ENCODE results near the gene KRTAP10-7.
A peak's percentile ranks its signal among the peaks of the same experiment; 100 is the strongest.

The KRTAP10-7 gene

DNA sequence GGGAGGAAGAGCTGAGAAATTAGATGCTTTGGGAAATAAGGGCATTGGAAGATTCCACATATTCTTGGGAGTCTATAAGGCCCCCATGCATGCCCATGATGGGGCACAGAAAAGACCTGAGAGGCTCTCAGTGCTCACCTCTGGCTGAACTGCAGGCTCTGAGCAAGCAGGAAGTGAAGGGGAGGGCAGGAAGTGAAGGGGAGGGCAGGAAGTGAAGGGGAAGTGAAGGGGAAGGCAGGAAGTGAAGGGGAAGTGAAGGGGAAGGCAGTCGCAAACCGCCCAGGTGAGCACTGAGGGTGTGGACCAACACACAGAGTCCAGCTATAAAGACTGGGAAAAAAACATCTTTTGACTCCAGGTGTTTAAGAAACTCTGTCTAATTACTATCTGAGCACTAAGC, 30.0 kb downstream of the KRTAP10-7 start:
- Histone ChIP-seq H3K9me3 (ENCODE audit: insufficient read depth, low read length) (no peaks in the 10 kb centered on the region), H3K27ac (ENCODE audit: low read depth, low read length) (no peak overlapping the region), H3K79me2 (ENCODE audit: insufficient read depth, low read length) (no peaks in the 10 kb centered on the region), H3K36me3 (ENCODE audit: low read length) (no peaks in the 10 kb centered on the region), H3F3A (ENCODE audit: insufficient read depth) (no peaks in the 10 kb centered on the region), H2AFZ (ENCODE audit: low read depth, low read length, severe bottlenecking) (peak overlapping the region; percentile 68), H3K4me2 (ENCODE audit: low read depth, low read length, poor library complexity, severe bottlenecking) (no peak overlapping the region), H4K20me1 (ENCODE audit: low read depth, low read length) (no peaks in the 10 kb centered on the region), H3K4me3 (ENCODE audit: insufficient read depth, low read length, poor library complexity, severe bottlenecking) (no peak overlapping the region), H3K9ac (ENCODE audit: low read length) (no peak overlapping the region), H3K9me2 (replicated peaks; ENCODE audit: insufficient read depth, low read length) (no peaks in the 10 kb centered on the region), H3K27me3 (ENCODE audit: low read length) (no peaks in the 10 kb centered on the region)
- no peak for TF ChIP-seq CTCF (IDR thresholded peaks at IDR 0.05; ENCODE audit: insufficient read depth, low read length, poor library complexity, severe bottlenecking)

DNA sequence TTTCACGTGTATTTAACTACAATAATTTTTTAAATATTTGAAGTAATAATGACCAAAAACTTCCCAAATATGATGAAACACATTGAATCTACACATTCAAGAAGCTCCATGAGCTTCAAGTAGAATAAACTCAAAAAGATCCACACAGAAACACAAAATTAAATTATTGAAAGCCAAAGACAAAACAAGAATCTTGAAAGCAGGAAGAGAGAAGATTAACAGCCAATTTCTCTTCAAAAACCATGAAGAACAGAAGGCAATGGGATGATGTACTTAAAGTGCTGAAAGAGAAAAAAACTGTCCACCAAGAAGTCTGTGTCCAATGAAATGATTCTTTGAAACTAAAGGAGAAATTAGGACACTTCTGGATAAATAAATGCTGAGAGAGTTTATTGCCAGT, 31.7 kb downstream of the KRTAP10-7 start:
- Histone ChIP-seq H3K9me3 (ENCODE audit: insufficient read depth, low read length) (no peaks in the 10 kb centered on the region), H3F3A (ENCODE audit: insufficient read depth) (no peaks in the 10 kb centered on the region), H3K27me3 (ENCODE audit: low read length) (no peaks in the 10 kb centered on the region), H3K79me2 (ENCODE audit: insufficient read depth, low read length) (no peaks in the 10 kb centered on the region), H4K20me1 (ENCODE audit: low read depth, low read length) (no peaks in the 10 kb centered on the region), H3K27ac (ENCODE audit: low read depth, low read length) (no peak overlapping the region), H3K9me2 (replicated peaks; ENCODE audit: insufficient read depth, low read length) (no peaks in the 10 kb centered on the region), H3K9ac (ENCODE audit: low read length) (no peak overlapping the region), H3K36me3 (ENCODE audit: low read length) (no peaks in the 10 kb centered on the region), H3K4me3 (ENCODE audit: insufficient read depth, low read length, poor library complexity, severe bottlenecking) (no peak overlapping the region), H2AFZ (ENCODE audit: low read depth, low read length, severe bottlenecking) (no peak overlapping the region), H3K4me2 (ENCODE audit: low read depth, low read length, poor library complexity, severe bottlenecking) (no peak overlapping the region)
- TF ChIP-seq EZH2phosphoT487 (conservative IDR thresholded peaks at IDR 0.05; ENCODE audit: low read length) = no peak
- no peak for TF ChIP-seq CTCF (IDR thresholded peaks at IDR 0.05; ENCODE audit: insufficient read depth, low read length, poor library complexity, severe bottlenecking)

DNA sequence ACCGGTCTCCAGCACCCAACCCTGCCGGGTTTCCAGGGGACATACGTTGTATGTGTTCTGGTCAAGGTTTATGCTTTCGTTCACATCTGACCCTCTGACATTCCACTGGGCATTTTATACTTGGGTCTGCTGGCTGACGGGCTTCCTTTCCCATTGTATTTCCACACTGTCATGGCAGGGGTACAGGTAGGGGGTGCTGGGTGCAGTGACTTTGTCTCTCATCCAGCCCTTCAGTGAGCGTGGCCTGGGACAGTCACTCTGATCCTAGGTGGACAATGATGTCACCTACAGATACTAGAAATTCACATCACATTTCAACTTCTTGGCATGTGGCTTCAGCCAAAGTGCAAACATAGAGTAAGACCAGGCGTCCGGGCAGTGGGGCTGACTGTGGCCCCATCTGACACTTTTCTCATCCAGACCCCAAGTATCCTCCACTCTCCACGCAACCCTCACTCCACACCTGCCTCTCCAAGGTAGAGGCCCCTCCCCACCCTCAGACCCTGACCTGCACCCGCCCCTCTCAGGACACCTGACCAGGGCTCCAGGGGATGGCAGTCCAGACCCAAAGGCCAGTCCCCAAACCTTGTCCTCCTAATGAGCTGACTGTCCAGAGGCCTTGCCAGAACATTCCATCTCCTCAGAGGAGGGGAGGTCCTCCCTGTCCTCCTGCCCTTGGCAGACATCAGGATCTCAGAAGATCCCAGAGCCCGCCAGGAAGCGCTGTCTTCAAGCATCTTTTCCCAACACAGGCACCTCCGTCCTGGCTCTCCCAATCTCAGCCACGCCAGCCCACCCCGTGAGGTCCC, 36.0 kb downstream of the KRTAP10-7 start:
- no peaks in the 10 kb centered on the region for H3K9me3 ChIP-seq (ENCODE audit: insufficient read depth, low read length)
- no peaks in the 10 kb centered on the region for H3F3A ChIP-seq (ENCODE audit: insufficient read depth)
- no peaks in the 10 kb centered on the region for H3K27me3 ChIP-seq (ENCODE audit: low read length)
- no peak overlapping the region for H3K4me3 ChIP-seq (ENCODE audit: insufficient read depth, low read length, poor library complexity, severe bottlenecking)
- no peaks in the 10 kb centered on the region for H3K36me3 ChIP-seq (ENCODE audit: low read length)
- no peak for TF ChIP-seq EZH2phosphoT487 (conservative IDR thresholded peaks at IDR 0.05; ENCODE audit: low read length)
- TF ChIP-seq CTCF (IDR thresholded peaks at IDR 0.05; ENCODE audit: insufficient read depth, low read length, poor library complexity, severe bottlenecking) = no peak
- H4K20me1 ChIP-seq (ENCODE audit: low read depth, low read length) = no peaks in the 10 kb centered on the region
- no peaks in the 10 kb centered on the region for H3K79me2 ChIP-seq (ENCODE audit: insufficient read depth, low read length)
- H3K9ac ChIP-seq (ENCODE audit: low read length) = no peak overlapping the region
- H2AFZ ChIP-seq (ENCODE audit: low read depth, low read length, severe bottlenecking) = no peak overlapping the region
- H3K27ac ChIP-seq (ENCODE audit: low read depth, low read length) = no peak overlapping the region
- H3K9me2 ChIP-seq (replicated peaks; ENCODE audit: insufficient read depth, low read length) = no peaks in the 10 kb centered on the region
- no peak overlapping the region for H3K4me2 ChIP-seq (ENCODE audit: low read depth, low read length, poor library complexity, severe bottlenecking)
